Astrocyte of the cerebellum (primary cell): ENCODE measurements around the gene ASXL3.
A peak's percentile ranks its signal among the peaks of the same experiment; 100 is the strongest.

ENCODE experiments used
- DNase-seq: peaks from one replicate; pipeline ENCODE4 v3.0.0-alpha.2; 2011; ENCODE audit warnings: low read depth
- H3K4me3 ChIP-seq: 2 replicates; pipeline ENCODE4 v1.5.1; 2011; ENCODE audit warnings: mild to moderate bottlenecking, low read depth, low read length, moderate library complexity
- CTCF ChIP-seq: IDR thresholded peaks from 2 replicates; pipeline ENCODE4 v1.5.1; 2012; ENCODE audit warnings: low read length, low read depth, moderate library complexity, mild to moderate bottlenecking; ENCODE audit errors: missing control alignments
- in situ Hi-C: cut with HindIII; loops from 2 replicates; pipeline ENCODE4 v1.10.0; 2017; ENCODE audit warnings: low sequenced_read_pairs

ASXL3 gene

GRCh38 chr18:33579349-33580215, 1.6 kb downstream of the ASXL3 start:
- no peak for DNase-seq
- peak overlapping the region; percentile 76 for H3K4me3 ChIP-seq
- in situ Hi-C loops, result no loop called here
- no peak for TF ChIP-seq CTCF

- in situ Hi-C loops, result no loop called here
- TF ChIP-seq CTCF, result no peak
- no peak overlapping the region for H3K4me3 ChIP-seq
- no peak for DNase-seq
Measured at GRCh38 chr18:33580546-33580945, 2.5 kb downstream of the ASXL3 start.

GRCh38 chr18:33581856-33582255, 3.8 kb downstream of the ASXL3 start:
- no peak for TF ChIP-seq CTCF
- in situ Hi-C loops, result no loop called here

GRCh38 chr18:33583901-33584300, 5.9 kb downstream of the ASXL3 start:
- TF ChIP-seq CTCF, result no peak
- in situ Hi-C loops, result no loop called here
- no peak overlapping the region for H3K4me3 ChIP-seq
- no peak for DNase-seq

More at GRCh38 chr18:33581856-33582255, 3.8 kb downstream of the ASXL3 start:
- no peak for DNase-seq
- H3K4me3 ChIP-seq, result no peak overlapping the region

GRCh38 chr18:33584548-33585430, 6.8 kb downstream of the ASXL3 start:
- DNase-seq, result no peak
- no peak overlapping the region for H3K4me3 ChIP-seq
- in situ Hi-C loops, result no loop called here
- TF ChIP-seq CTCF, result no peak

- DNase-seq, result no peak
- H3K4me3 ChIP-seq, result no peak overlapping the region
- TF ChIP-seq CTCF, result no peak
- in situ Hi-C loops, result no loop called here
Measured at GRCh38 chr18:33585431-33585775, 7.4 kb downstream of the ASXL3 start.
